H54 (cell line): ENCODE data around the gene ABHD16B.
A peak's percentile ranks its signal among the peaks of the same experiment; 100 is the strongest.
"Not testable (repeated sequence)": the region's sequence is repeated elsewhere in the genome, so short reads cannot be mapped to it uniquely, and the experiment has no call there.

Experiments
- DNase-seq: peaks from one replicate; pipeline ENCODE4 v3.0.0; 2011; ENCODE audit warnings: low spot score, mixed read lengths; ENCODE audit not compliant: insufficient read length
- FAIRE-seq: peaks from 3 replicates; lab custom pipeline; 2011; peaks lifted over from hg19 to GRCh38; lab: Jason Lieb, UNC
- POLR2A ChIP-seq: IDR thresholded peaks from 2 replicates; pipeline ENCODE4 v1.6.1; 2011; ENCODE audit warnings: low read depth, mild to moderate bottlenecking, low read length

ABHD16B gene

GRCh38 chr20:63868264-63868663 is 7.0 kb downstream of the ABHD16B start:
- FAIRE-seq (no peak), DNase-seq (no peak)
- TF ChIP-seq POLR2A = no peak

DNA sequence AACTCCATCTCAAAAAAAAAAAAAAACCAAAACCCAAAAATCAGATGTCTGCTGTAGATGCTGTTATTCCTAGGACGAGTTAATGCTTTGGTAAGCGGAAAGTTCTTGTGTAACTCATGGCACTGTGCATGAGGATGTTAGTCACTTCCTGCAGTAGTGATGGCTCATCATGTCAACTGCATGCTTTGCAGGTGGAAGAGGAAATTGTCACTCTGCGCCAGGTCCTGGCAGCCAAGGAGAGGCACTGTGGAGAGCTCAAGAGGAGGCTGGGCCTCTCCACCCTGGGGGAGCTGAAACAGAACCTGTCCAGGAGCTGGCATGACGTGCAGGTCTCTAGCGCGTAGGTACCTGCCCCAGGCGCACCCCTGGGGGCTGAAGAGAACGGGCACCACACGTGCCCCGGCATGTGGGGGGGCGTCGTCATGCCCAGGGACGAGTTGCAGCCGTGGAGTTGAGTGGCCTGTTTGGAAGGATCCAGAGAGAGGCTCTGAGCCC is 12.2 kb downstream of the ABHD16B start:
- DNase-seq = peak; percentile 82
- peak; percentile 72 for FAIRE-seq

DNA sequence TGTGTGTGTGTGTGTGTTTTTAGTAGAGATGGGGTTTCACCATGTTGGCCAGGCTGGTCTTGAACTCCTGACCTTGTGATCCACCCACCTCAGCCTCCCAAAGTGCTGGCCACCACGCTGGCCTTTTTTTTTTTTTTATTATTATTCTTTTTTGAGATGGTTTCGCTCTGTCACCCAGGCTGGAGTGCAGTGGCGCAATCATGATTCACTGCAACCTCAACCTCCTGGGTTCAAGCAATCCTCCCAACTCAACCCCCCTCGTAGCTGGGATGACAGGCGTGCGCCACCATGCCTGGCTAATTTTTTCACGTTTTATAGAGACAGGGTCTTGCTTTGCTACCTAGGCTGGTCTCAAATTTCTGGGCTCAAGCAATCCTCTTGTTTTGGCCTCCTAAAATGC is 12.9 kb downstream of the ABHD16B start:
- FAIRE-seq, DNase-seq: not testable (repeated sequence)

More for the DNA sequence above, 12.2 kb downstream of the ABHD16B start:
- TF ChIP-seq POLR2A = no peak

DNA sequence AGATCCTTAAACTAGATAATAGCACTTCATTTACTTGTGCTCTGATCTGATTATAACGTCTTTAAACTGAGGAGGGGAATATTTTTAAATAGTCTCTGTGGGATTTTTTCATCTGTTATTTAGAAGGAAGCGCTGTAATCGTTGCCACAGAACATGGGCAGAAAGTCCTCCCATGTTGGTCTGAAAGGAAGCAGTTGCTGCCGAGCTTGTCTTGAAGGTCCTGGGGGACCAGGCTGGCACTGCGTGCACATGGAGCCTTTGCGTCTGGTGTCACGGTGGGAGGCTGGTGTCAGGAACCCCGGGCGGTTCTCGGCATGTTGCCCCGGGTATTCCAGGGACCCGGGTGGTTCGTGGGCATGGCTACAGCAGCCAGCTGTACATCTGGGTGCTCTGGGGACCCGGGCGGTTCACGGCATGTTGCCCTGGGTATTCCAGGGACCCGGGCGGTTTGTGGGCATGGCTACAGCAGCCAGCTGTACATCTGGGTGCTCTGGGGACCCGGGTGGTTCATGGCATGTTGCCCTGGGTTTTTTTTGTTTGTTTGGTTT is 15.3 kb downstream of the ABHD16B start:
- no peak for FAIRE-seq
- no peak for TF ChIP-seq POLR2A
- no peak for DNase-seq

DNA sequence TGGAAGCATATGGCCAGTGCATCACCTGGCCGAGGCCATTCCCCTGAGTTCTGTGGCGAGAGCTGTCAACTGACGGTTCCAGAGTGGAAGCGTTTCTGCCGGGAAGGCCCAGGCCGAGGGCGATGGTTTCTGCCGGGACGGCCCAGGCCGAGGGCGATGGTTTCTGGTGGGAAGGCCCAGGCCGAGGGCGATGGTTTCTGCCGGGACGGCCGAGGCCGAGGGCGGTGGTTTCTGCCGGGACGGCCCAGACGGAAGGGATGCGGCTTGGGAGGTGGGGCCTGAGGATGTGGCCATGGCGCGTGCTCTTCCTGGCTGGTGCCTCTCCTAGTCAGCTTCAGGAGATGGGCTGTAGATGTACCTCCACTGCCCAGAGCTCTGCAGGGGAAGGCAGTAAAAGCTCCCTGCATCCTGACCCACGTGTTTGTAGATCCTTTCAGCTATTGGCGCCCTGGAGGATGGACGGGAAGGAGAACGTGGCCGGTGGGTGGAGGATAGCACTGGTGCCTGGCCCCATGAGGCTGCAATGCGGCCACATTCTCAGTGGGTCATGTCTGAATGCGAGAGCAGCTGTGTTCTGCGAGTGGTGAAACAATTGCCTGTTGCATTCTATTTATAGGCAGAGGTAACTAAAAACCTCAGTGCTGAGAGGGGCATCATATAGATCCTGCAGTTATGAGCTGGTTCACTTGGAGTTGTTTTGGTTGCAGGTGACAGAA is 16.6 kb downstream of the ABHD16B start:
- DNase-seq = no peak
- no peak for FAIRE-seq
- no peak for TF ChIP-seq POLR2A

DNA sequence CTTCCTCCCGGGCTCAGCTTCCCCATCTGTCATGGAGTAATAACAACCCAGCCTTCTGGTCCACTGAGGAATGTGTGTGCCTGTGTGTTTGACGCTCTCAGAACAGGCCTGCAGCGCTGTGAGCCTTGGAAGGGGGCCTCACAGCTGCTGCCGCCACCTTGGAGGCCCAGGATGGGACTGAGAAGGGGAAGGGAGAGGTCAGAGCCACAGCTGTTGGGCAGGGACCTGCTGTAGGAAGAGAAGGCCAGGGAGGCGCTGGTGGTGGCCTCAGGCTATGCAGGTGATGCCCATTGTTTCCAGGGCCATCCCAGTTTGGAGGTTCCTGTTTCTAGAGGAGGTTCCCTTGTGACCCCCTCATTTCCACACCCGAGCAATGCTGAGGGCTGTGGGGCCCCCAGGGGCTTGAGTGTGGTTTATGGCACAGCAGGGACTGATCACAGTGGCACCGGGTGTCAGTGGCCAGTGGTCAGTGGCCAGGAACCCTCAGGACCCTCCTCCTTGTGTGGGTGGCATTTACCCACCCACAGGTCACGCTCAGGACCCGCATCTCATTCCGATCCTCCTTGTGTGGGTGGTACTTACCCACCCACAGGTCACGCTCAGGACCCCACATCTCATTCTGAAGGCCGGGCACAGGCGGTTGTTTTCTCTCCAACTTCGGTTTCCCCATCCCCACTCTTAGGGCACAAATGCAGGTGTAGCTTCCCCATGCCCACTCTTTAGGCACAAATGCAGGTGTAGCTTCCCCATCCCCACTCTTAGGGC is 17.8 kb downstream of the ABHD16B start:
- TF ChIP-seq POLR2A = no peak
- no peak for FAIRE-seq
- no peak for DNase-seq

GRCh38 chr20:63880901-63881300 is 19.6 kb downstream of the ABHD16B start:
- FAIRE-seq, DNase-seq: not testable (repeated sequence)

DNA sequence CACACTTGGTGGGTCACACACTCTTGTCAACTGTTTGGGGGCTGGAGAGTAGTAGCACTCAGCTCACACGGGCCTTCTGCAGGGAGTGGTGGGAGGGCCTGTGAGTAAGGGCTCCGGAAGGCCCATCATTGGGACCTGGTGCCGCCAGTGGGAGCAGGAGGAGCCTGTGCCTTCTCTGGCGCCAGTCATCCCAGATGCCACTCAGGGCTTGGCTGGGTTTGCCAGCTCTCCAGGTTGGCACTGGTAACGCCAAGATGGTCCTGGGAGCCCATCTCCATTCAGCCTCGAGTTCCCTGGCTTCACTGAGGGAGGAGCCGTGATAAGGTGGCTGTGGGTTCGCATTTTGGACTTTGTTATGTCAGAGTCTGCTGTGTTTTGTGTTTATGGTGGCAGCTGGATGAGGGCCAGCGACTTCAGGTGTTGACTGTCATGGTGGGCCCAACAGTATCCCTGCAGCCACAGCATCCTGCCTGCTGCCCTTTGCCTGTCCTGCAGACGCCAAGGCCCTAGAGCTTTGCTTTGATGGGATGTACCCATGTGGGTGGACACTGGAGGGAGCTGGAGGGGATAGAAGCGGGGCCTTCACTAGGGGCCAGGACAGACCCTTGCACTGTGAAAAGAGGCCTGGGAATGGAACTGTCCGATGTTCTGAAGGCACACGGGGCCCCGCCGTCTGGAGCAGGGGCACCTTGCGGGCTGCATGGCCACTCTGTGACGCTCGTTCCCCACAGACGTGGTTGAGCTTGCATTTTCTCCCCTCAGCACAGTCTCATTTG is 20.3 kb downstream of the ABHD16B start:
- no peak for TF ChIP-seq POLR2A
- no peak for DNase-seq
- FAIRE-seq = no peak

DNA sequence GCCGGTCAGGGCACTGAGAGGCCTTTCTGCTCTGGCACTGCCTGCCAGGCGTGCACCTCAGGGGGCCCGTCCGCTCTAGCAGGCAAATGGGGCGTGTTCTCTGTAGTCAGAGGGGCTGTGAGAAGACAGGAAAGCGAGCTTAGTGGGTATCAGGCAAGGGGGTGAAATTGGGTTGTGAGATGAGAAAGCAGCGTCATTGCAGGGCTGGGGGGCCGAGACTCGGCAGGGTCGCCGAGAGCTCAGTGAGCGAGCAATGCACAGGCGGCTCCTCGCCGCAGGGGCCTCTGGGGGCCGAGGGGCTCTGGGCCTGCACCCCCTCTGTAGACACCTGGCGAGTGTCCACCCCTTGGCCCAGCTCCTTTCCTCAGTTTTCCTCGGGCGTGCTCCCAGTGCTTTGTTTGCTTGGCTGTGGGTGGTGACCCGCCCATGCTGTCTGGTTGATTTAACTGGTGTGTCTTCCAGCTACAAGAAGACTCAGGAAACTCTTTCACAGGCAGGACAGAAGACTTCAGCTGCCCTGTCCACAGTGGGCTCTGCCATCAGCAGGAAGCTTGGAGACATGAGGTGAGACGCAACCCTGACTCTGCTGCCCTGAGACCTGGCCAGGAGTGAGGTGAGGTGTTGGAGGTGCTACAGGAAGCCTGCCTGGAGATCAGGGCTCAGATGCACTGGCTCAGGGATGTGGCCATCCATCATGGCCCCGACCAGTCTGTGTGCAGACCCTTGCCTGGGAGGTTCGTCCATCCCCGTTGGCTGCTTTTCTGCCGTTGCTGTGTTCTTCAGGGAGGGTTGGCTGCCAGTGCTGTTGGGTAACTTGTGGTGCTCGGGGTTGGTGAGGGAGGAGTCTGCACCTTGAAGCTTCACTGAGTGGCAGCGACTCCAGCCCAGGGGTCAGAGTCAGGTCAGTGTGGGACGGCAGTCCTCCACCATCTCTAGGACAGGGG is 21.2 kb downstream of the ABHD16B start:
- FAIRE-seq (no peak), DNase-seq (no peak)
- TF ChIP-seq POLR2A = no peak

DNA sequence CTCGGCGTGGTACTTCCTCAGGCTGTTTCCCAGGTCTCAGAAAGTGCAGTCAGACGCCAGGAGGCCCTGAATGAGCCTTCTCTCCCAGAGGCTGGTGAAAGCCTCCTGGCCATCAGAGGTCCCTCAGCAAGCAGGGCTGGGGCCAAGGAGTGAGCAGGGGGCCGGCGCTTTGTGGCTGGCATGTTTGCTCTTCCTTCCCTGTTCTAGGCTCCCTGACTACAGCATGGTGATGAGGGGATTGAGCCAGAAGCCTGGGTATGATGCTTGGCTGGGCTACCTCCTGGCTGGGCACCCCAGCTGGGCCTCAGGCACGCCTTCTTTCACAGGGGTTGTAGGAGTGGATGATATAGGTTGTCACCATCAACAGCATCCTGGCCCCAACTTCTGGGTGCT is 21.9 kb downstream of the ABHD16B start:
- no peak for DNase-seq
- no peak for TF ChIP-seq POLR2A
- no peak for FAIRE-seq

DNA sequence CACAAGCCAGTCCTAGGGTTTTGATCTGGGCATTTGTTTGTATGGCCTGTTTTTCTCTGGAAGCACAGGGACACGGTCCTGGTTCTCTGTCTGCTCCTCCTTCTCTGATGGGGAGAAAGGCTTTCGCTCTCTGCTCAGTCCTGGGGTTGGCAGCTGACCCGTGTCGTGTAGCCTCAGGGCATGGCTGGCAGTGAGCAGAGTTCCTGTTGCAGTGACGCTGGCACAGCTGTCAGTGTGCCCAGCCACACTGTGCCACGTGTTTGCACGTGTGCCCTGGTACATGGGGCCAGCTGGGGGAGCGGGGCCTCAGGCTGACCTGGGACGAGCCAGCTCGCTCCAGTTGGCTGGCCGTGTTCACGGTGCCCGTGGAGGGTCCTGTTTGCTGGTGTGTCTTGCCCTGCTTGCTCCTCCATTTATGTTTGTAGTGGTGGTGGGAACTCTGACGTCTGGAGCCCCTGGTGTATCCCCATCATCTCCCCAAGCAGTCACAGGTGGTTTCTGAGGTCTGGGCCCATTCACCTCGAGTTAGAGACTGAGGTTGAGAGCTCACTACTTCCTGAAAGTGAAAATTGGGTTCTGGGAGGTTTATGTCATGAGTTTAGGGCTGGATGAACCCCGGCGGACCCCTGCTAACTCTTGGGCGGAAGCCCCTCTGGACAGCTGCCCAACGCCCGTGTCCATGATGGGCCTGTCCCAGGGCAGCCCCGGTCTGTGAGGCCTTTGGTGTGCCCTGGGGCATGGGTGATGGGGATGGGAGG is 23.4 kb downstream of the ABHD16B start:
- TF ChIP-seq POLR2A = no peak
- DNase-seq (no peak), FAIRE-seq (no peak)
